ENCODE measurements around the gene EDAR.

- no peak for TF ChIP-seq EZH2 (IDR thresholded peaks at IDR 0.05; ENCODE audit: insufficient read depth, low read length)
- TF ChIP-seq, protein P1, sequence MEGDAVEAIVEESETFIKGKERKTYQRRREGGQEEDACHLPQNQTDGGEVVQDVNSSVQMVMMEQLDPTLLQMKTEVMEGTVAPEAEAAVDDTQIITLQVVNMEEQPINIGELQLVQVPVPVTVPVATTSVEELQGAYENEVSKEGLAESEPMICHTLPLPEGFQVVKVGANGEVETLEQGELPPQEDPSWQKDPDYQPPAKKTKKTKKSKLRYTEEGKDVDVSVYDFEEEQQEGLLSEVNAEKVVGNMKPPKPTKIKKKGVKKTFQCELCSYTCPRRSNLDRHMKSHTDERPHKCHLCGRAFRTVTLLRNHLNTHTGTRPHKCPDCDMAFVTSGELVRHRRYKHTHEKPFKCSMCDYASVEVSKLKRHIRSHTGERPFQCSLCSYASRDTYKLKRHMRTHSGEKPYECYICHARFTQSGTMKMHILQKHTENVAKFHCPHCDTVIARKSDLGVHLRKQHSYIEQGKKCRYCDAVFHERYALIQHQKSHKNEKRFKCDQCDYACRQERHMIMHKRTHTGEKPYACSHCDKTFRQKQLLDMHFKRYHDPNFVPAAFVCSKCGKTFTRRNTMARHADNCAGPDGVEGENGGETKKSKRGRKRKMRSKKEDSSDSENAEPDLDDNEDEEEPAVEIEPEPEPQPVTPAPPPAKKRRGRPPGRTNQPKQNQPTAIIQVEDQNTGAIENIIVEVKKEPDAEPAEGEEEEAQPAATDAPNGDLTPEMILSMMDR (IDR thresholded peaks at IDR 0.05; ENCODE audit: insufficient read depth, low read depth, low read length): no peak
Observed at GRCh38 chr2:108924580-108925251, 64.3 kb downstream of the EDAR start.

All from astrocyte (in vitro differentiated cells and primary cell).